HEK293 (cell line): ENCODE data around the gene ZEB2.
A peak's percentile ranks its signal among the peaks of the same experiment; 100 is the strongest.

ENCODE experiments used
- CTCF ChIA-PET: fragments of 350-600 bp; formaldehyde crosslinking; extraction: SDS; loops from one replicate; lab custom pipeline; 2021; ENCODE audit warnings: antibody characterized with exemption; lab: Yijun Ruan, JAX
- POLR2A ChIA-PET: fragments of 300-600 bp; formaldehyde crosslinking; extraction: SDS; loops from one replicate; lab custom pipeline; 2020; ENCODE audit warnings: antibody characterized with exemption, inconsistent platforms; lab: Yijun Ruan, JAX
- H3K27ac ChIP-seq: fragments of 200-500 bp; sonication (Bioruptor generic); 2 replicates; pipeline ENCODE4 v1.5.1; 2014; ENCODE audit warnings: low read depth, low read length, control low read depth, inconsistent platforms; ENCODE audit errors: extremely low read depth
- H3K36me3 ChIP-seq, 2 experiments: fragments of 200-500 bp in 1 of 2; sonication (Bioruptor generic) in 1 of 2; 1 replicate in 1 of 2; 2 replicates in 1 of 2; pipeline ENCODE4 v1.5.1; 2014 to 2017; ENCODE audit warnings: inconsistent platforms in 2 of 2, low read length in 2 of 2; ENCODE audit not compliant: control insufficient read depth in 2 of 2, insufficient read depth in 1 of 2
- H3K4me1 ChIP-seq: fragments of 200-500 bp; sonication (Bioruptor generic); 2 replicates; pipeline ENCODE4 v1.5.1; 2014; ENCODE audit warnings: mild to moderate bottlenecking, low read length, inconsistent platforms; ENCODE audit not compliant: control insufficient read depth, insufficient read depth
- H3K4me3 ChIP-seq: 2 replicates; pipeline ENCODE4 v1.5.1; 2011; ENCODE audit warnings: low read depth, mild to moderate bottlenecking, control low read depth, low read length, moderate library complexity
- H3K9me3 ChIP-seq: fragments of 200-500 bp; sonication (Bioruptor generic); 2 replicates; pipeline ENCODE4 v1.5.1; 2014; ENCODE audit warnings: low read depth, low read length, inconsistent platforms; ENCODE audit not compliant: control insufficient read depth, insufficient read depth
- BCL11B ChIP-seq: fragments of 450-650 bp; formaldehyde crosslinking; IDR thresholded peaks from 2 replicates; pipeline ENCODE4 v1.5.1; 2016; ENCODE audit warnings: low read depth, missing biosample characterization, missing genetic modification characterization
- KLF16 ChIP-seq: fragments of 450-650 bp; formaldehyde crosslinking; IDR thresholded peaks from 2 replicates; pipeline ENCODE4 v1.5.1; 2017; ENCODE audit warnings: missing biosample characterization, missing genetic modification characterization
- KLF8 ChIP-seq: fragments of 450-650 bp; formaldehyde crosslinking; IDR thresholded peaks from 2 replicates; pipeline ENCODE4 v1.5.1; 2016; ENCODE audit warnings: missing biosample characterization, missing genetic modification characterization
- MZF1 ChIP-seq: fragments of 450-650 bp; formaldehyde crosslinking; IDR thresholded peaks from 2 replicates; pipeline ENCODE4 v1.5.1; 2017; ENCODE audit warnings: missing biosample characterization, missing genetic modification characterization, borderline replicate concordance
- PRDM1 ChIP-seq: fragments of 450-650 bp; formaldehyde crosslinking; IDR thresholded peaks from 2 replicates; pipeline ENCODE4; 2016; ENCODE audit warnings: missing biosample characterization, missing genetic modification characterization
- REPIN1 ChIP-seq: fragments of 450-650 bp; formaldehyde crosslinking; IDR thresholded peaks from 2 replicates; pipeline ENCODE4 v1.5.1; 2017; ENCODE audit warnings: missing biosample characterization, missing genetic modification characterization, low read depth
- SALL2 ChIP-seq: fragments of 450-650 bp; formaldehyde crosslinking; IDR thresholded peaks from 2 replicates; pipeline ENCODE4 v1.5.0; 2017; ENCODE audit warnings: missing biosample characterization, mild to moderate bottlenecking, missing genetic modification characterization, borderline replicate concordance
- TRIM28 ChIP-seq: IDR thresholded peaks from 2 replicates; pipeline ENCODE4 v1.6.1; 2011; ENCODE audit warnings: low read length, control low read depth, borderline replicate concordance
- ZBTB48 ChIP-seq: fragments of 450-650 bp; formaldehyde crosslinking; IDR thresholded peaks from 2 replicates; pipeline ENCODE4 v1.5.1; 2016; ENCODE audit warnings: missing biosample characterization, missing genetic modification characterization
- ZFP41 ChIP-seq: fragments of 450-650 bp; formaldehyde crosslinking; IDR thresholded peaks from 2 replicates; pipeline ENCODE4 v1.5.1; 2016; ENCODE audit warnings: missing biosample characterization, missing genetic modification characterization, borderline replicate concordance
- ZNF112 ChIP-seq: fragments of 450-650 bp; formaldehyde crosslinking; IDR thresholded peaks from 2 replicates; pipeline ENCODE4 v1.5.0; 2017; ENCODE audit warnings: missing biosample characterization, missing genetic modification characterization
- ZNF114 ChIP-seq: fragments of 450-650 bp; formaldehyde crosslinking; IDR thresholded peaks from 2 replicates; pipeline ENCODE4 v1.5.0; 2017; ENCODE audit warnings: missing biosample characterization, missing genetic modification characterization
- ZNF132 ChIP-seq: fragments of 450-650 bp; formaldehyde crosslinking; IDR thresholded peaks from 2 replicates; pipeline ENCODE4 v1.5.1; 2017; ENCODE audit warnings: missing biosample characterization, missing genetic modification characterization, borderline replicate concordance
- ZNF335 ChIP-seq: fragments of 450-650 bp; formaldehyde crosslinking; conservative IDR thresholded peaks from 2 replicates; pipeline ENCODE4 v1.5.1; 2016; ENCODE audit warnings: missing biosample characterization, missing genetic modification characterization
- ZNF530 ChIP-seq: fragments of 450-650 bp; formaldehyde crosslinking; IDR thresholded peaks from 2 replicates; pipeline ENCODE4 v1.5.1; 2016; ENCODE audit warnings: low read depth, missing biosample characterization, missing genetic modification characterization
- ZNF645 ChIP-seq: fragments of 450-650 bp; formaldehyde crosslinking; IDR thresholded peaks from 2 replicates; pipeline ENCODE4; 2016; ENCODE audit warnings: missing biosample characterization, missing genetic modification characterization
- ZNF776 ChIP-seq: fragments of 450-650 bp; formaldehyde crosslinking; IDR thresholded peaks from 2 replicates; pipeline ENCODE4 v1.5.0; 2017; ENCODE audit warnings: missing biosample characterization, missing genetic modification characterization, borderline replicate concordance
- TF ChIP-seq, protein P1 (sequence below): fragments of 450-650 bp; formaldehyde crosslinking; conservative IDR thresholded peaks from 2 replicates; pipeline ENCODE4 v1.5.1; 2016; ENCODE audit warnings: low read depth, missing biosample characterization, missing genetic modification characterization
- TF ChIP-seq, protein P2 (sequence below): fragments of 450-650 bp; formaldehyde crosslinking; IDR thresholded peaks from 2 replicates; pipeline ENCODE4 v1.5.1; 2016; ENCODE audit warnings: missing biosample characterization, missing genetic modification characterization, borderline replicate concordance

Gene ZEB2

DNA sequence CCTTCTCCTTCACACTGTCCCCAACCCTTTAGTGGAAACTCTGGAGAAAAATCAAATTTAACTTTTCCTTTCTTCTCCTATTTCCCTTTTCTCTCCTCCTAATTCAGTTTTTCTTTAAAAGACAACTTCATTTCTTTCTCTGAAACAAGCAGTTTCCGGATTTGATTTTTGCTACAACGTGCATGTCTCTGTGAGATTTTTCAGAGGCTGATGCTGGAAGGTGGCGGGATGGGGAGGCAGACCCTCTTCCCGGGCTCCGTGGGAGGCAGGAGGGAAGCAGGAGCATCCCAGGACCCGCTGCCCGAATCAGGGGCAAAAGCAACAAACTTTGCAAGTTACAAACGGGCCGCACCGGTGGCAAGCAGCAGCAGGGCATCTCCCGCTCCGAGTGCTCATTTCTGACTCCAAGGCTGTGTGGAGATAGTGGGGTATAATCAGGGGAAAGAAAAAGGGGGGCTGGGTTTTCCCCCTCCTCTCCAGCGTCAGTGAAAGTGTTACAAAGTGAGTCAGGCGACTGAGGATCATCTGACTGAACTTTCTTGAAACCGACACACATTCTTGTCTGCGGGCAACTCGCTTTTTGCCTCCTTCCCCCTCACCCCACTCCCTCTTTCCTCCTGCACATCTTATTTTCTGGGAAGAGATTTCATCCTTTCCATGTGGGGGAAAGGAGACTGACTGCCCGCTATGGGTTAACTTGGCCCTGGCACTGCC lies 6.4 kb downstream of the ZEB2 start:
- Histone ChIP-seq H3K4me1 (peaks cover 20% of the 10 kb centered on the region; the same call in 1 of the 2 replicates), H3K9me3 (no peaks in the 10 kb centered on the region), H3K36me3 (peaks cover 0 to 15% of the 10 kb centered on the region in 2 experiments; a peak in 1 of 3 replicates), H3K27ac (no peak overlapping the region), H3K4me3 (no peak overlapping the region)
- 0 out of 2 replicates have a peak, but pooled peaks have one; percentile 17 for TF ChIP-seq PRDM1 (tag by site-specific recombination)
- TF ChIP-seq ZNF112 (tag by site-specific recombination): no peak
- TF ChIP-seq, protein P1, sequence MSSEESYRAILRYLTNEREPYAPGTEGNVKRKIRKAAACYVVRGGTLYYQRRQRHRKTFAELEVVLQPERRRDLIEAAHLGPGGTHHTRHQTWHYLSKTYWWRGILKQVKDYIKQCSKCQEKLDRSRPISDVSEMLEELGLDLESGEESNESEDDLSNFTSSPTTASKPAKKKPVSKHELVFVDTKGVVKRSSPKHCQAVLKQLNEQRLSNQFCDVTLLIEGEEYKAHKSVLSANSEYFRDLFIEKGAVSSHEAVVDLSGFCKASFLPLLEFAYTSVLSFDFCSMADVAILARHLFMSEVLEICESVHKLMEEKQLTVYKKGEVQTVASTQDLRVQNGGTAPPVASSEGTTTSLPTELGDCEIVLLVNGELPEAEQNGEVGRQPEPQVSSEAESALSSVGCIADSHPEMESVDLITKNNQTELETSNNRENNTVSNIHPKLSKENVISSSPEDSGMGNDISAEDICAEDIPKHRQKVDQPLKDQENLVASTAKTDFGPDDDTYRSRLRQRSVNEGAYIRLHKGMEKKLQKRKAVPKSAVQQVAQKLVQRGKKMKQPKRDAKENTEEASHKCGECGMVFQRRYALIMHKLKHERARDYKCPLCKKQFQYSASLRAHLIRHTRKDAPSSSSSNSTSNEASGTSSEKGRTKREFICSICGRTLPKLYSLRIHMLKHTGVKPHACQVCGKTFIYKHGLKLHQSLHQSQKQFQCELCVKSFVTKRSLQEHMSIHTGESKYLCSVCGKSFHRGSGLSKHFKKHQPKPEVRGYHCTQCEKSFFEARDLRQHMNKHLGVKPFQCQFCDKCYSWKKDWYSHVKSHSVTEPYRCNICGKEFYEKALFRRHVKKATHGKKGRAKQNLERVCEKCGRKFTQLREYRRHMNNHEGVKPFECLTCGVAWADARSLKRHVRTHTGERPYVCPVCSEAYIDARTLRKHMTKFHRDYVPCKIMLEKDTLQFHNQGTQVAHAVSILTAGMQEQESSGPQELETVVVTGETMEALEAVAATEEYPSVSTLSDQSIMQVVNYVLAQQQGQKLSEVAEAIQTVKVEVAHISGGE (tag by site-specific recombination): no peak
- TF ChIP-seq KLF16 (tag by site-specific recombination): no peak
- TF ChIP-seq ZFP41: no peak
- no peak for TF ChIP-seq ZNF645 (tag by site-specific recombination)
- CTCF ChIA-PET: interaction anchor here (0.7 kb wide), 1 partner anchor 18 kb away, joined by 4 read pairs; no protein-coding TSS in a partner anchor
- POLR2A ChIA-PET: no interaction called here

DNA sequence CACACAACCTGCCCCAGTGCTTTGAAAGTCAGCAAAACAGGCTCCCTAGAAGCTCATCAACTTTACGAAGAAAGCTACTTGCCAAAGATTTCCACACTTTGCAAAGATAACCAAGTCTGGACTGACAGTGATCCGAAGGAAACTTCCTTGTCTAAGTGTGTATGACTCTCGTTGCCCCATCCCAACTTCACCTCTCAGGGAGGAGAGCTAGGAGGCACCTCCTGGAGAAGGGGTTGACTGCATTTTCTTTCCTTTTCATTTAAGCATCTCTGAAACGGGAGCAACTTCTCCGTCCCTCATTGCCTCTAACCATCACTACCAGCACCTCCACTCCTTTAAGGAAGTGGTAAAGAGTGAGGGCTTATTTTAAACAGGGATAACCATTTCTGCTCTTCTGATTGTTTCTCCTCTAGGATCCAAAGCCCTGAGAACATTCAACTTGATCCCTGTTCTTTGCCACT lies 7.0 kb downstream of the ZEB2 start:
- H3K36me3 ChIP-seq: peaks cover 0 to 15% of the 10 kb centered on the region in 2 experiments; a peak in 1 of 3 replicates
- H3K27ac ChIP-seq: no peak overlapping the region
- no peaks in the 10 kb centered on the region for H3K9me3 ChIP-seq
- ChIA-PET POLR2A (no interaction called here), CTCF (no interaction called here)
- peaks cover 18% of the 10 kb centered on the region; the same call in 1 of the 2 replicates for H3K4me1 ChIP-seq
- TF ChIP-seq ZNF114 (tag by site-specific recombination): no peak
- TF ChIP-seq BCL11B: no peak
- no peak for TF ChIP-seq REPIN1 (tag by site-specific recombination)
- TF ChIP-seq ZBTB48: peak; percentile 41; the same call in 1 of the 2 replicates
- TF ChIP-seq ZNF335: no peak
- TF ChIP-seq, protein P2, sequence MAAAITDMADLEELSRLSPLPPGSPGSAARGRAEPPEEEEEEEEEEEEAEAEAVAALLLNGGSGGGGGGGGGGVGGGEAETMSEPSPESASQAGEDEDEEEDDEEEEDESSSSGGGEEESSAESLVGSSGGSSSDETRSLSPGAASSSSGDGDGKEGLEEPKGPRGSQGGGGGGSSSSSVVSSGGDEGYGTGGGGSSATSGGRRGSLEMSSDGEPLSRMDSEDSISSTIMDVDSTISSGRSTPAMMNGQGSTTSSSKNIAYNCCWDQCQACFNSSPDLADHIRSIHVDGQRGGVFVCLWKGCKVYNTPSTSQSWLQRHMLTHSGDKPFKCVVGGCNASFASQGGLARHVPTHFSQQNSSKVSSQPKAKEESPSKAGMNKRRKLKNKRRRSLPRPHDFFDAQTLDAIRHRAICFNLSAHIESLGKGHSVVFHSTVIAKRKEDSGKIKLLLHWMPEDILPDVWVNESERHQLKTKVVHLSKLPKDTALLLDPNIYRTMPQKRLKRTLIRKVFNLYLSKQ (tag by site-specific recombination): no peak
- TF ChIP-seq ZNF776 (tag by site-specific recombination): no peak
- no peak overlapping the region for H3K4me3 ChIP-seq

DNA sequence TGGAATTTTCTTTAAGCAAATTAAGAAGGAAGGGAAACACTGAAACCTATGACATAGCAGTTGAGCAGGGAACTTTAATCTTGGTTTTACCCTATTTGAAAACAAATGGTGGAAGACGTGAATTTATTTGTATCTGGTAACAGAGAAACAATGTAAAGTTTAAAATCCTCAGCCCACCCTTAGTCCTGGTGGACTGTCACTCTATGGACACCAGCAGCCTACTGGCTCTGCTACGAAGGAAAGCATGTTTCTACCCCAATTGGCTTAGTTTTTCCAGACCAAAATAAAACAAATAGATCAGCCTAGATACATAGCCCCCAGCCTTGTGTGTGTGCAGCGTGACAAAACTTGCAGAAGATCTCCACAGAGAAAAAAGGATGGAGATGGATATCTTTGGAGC lies 7.4 kb downstream of the ZEB2 start:
- no peaks in the 10 kb centered on the region for H3K9me3 ChIP-seq
- ChIA-PET POLR2A (no interaction called here), CTCF (no interaction called here)
- H3K4me1 ChIP-seq: peaks cover 20% of the 10 kb centered on the region; the same call in 1 of the 2 replicates
- H3K27ac ChIP-seq: no peak overlapping the region
- peaks cover 0 to 15% of the 10 kb centered on the region in 2 experiments; a peak in 1 of 3 replicates for H3K36me3 ChIP-seq
- H3K4me3 ChIP-seq: no peak overlapping the region
- no peak for TF ChIP-seq ZNF530 (tag by site-specific recombination)
- TF ChIP-seq SALL2: no peak
- no peak for TF ChIP-seq MZF1 (tag by site-specific recombination)
- TF ChIP-seq KLF8 (tag by site-specific recombination): no peak
- no peak for TF ChIP-seq TRIM28
- no peak for TF ChIP-seq ZNF132 (tag by site-specific recombination)
